Endothelial cell of hepatic sinusoid (primary cell): ENCODE measurements around the gene PIGK.
"Not testable (repeated sequence)": the region's sequence is repeated elsewhere in the genome, so short reads cannot be mapped to it uniquely, and the experiment has no call there.

Source experiments
- in situ Hi-C: cut with HindIII; loops from 2 replicates; pipeline ENCODE4 v1.10.0; 2017; ENCODE audit warnings: low sequenced_read_pairs

The PIGK gene

GRCh38 chr1:77219166-77219887, at the start of gene PIGK:
Gene PIGK (minus strand): TSS chr1:77219430. CDS start chr1:77219402, 28 bp downstream.
- in situ Hi-C loops = no loop called here

DNA sequence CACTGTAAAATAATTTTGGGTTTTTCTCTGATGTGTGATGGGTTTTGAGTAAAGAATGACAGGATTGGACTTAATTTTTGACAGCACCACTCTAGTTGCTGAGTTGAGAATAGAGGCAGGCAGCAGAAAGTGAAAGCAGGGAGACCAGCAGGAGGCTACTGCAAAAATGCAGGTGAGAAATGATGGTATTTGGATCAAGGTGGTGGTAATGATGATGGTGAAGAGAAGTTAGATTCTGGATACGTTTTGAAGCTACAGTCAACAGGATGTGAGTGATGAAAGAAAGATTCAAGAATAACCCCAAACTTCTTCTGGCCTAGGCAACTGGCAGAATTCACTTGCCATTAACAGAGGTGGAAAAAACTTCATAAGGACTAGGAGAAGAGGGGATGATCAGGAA, 47.8 kb upstream of the PIGK start:
- in situ Hi-C loops = no loop called here

DNA sequence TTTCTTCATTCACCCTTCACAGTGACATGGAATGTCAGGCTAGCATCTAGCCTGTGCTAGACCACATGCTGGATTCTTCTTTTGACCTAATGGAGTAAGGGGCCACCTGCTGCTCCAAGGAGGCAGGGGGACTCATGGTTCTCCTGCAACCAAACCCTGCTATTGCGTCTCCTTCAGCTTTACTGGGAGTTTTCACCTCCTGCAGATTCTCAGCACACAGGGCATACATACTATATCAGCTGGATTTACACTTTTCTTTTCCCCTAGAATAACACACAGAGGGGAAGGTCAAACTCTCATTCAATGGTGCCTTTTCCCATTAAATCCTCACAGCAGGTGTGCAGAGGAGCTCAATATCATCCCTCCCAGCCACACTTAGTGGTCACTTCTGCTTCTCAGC, 46.0 kb upstream of the PIGK start:
- in situ Hi-C loops = no loop called here

GRCh38 chr1:77263708-77264107, 44.5 kb upstream of the PIGK start:
- in situ Hi-C loops = no loop called here

GRCh38 chr1:77253211-77253610, 34.0 kb upstream of the PIGK start:
- in situ Hi-C loops = no loop called here

- in situ Hi-C loops = no loop called here
Measured at GRCh38 chr1:77250126-77250525, 30.9 kb upstream of the PIGK start.

DNA sequence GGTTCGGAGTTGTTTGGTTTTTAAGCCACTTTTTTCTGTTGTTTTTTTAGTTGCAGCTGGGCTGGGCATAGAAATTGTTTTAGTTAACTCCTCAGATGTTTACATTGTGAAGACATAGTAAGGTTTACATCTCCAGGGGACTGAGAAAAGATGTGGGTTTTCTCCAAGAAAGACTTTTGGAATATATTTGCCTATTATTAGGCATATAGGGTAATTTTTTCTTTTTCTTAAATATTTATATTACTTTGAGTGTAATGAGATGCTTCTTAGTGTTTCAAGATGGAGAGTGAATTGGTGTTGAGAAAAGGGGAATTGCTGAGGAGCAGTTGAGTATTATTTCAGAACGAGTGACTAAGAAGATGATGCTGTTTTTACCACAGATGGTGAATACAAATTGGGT, 26.6 kb upstream of the PIGK start:
- in situ Hi-C loops = no loop called here

DNA sequence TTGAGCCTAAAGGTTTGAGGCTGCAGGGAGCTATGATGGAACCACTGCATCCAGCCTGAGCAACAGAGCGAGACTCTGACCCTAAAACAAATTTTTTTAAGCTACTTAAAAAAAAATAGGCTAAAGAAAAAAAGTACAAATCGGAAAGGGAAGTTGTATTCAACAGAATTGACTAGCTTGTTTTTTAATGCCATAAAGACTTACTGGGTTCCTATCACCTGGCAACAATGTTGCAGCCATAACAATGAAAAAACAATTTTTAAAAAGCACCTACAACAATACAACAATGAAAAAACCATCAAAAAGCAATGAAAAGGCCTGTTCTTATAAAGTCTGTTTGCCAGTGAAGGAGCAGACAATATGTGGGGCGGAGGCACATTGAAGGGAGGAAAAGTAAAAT, 20.1 kb upstream of the PIGK start:
- in situ Hi-C loops = no loop called here

DNA sequence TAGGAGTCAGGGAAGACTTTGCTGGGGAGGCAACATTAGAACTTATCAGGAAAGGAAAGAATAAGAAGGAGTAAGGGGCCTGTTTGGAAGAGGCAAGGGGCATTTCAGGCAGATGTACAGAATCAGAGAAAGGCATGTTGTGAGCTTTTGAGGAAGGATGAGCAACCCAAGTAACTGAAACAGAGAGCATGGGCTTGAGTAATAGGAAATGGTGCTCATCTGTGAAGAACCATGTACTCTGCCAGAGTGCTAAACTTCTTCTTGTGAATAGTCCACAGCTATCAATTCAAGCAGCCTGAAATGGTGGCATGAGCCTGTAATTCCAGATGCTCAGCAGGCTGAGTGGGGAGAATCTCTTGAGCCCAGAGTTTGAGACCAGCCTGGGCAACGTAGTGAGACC, 19.2 kb upstream of the PIGK start:
- in situ Hi-C loops = no loop called here

GRCh38 chr1:77234943-77235342, 15.7 kb upstream of the PIGK start:
- in situ Hi-C loops = no loop called here

- in situ Hi-C loops = no loop called here
Measured at GRCh38 chr1:77234096-77234495, 14.9 kb upstream of the PIGK start.

DNA sequence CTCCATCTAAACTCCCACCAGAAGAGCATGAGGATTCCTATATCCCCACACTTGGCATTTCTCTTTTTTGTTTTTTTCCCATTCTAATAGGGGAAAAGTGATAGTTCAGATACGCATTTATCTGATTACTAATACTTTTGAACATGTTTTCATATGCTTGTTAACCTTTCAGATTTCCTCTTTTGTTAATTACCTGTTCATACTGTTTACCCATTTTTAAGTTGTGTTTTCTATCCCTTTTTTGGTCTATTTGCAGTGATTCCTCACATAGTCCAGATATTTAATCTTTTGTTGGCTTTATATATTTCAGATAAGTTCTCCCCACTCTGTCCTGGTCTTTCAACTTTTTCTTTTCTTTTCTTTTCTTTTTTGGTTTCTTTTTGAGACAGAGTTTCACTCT, 13.6 kb upstream of the PIGK start:
- in situ Hi-C loops = no loop called here

DNA sequence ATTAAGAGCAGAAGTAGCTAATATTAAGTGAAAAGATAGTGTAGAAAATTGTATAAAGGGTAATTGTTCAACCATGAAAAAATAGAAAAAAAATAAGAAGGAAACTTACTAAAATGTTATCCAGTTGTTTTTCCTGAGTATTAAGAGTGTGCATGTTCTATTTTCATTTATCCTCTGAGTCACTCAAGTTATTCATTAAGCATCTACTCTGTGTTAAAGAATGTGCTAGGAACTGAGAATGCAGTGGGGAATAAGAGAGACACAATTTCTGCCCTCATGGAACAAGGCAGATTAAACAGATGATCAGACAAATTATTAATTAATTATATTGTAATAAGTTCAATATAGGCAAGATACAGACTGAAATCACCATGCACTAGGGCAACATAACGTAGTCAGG, 10.8 kb upstream of the PIGK start:
- in situ Hi-C loops = no loop called here

- in situ Hi-C loops = no loop called here
Measured at GRCh38 chr1:77228836-77229235, 9.6 kb upstream of the PIGK start.

GRCh38 chr1:77227381-77227780, 8.2 kb upstream of the PIGK start:
- in situ Hi-C loops = no loop called here

- in situ Hi-C loops = no loop called here
Measured at GRCh38 chr1:77222496-77222895, 3.3 kb upstream of the PIGK start.

- in situ Hi-C loops = no loop called here
Measured at GRCh38 chr1:77220687-77221463, 1.6 kb upstream of the PIGK start.

DNA sequence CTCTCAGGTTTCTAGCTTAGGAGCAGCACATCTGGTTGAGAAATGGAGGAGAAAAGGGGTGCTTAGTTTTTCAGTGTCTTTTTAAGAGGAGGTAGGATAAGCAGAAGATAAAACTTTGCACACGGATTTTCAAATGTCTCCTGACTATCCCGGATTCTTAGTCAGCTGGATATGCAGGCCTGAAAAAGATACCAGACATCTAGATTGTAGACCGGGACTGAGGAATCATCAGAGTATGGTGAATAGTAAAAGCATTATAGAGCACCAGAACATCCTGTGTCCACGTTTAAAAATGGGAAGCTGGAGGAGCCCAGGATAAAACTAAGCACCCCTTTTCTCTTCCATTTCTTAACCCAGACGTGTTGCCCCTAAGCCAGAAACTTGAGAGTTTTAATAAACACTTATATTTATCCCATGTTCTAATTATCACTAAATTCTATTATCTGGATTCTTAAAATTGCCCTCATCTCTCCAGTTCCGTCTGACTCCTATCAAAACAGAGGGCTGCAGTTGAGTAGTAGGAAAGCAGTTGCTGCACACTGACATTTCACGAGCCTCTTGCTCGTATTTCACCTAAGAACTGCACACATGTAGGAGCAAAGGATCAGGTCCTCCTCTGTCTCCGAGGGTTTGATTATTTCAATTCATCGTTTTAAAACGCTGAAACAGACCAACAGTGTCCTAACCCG, 609 bp downstream of the PIGK start:
- in situ Hi-C loops = no loop called here

- in situ Hi-C loops = not testable (repeated sequence)
Measured at GRCh38 chr1:77204043-77204442, 15.2 kb downstream of the PIGK start.

DNA sequence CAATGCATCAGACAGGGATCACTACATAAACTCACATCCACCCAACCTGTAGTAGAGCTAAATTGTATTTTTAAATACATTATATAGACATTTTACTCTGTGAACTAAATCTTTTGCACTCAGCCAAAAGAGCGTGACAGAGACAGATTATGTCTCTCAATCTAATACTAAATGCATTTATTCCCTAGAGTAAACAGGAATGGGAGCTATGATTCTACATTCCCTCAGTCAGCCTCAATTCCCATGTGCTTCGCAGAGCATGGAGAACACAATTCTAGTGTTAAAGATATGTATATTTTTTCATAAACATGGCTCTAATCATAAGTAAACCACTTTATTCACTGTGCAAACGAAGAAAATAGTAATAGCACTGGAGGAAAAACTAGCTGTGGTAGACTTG, 16.5 kb downstream of the PIGK start:
- in situ Hi-C loops = no loop called here

GRCh38 chr1:77200806-77201205, 18.4 kb downstream of the PIGK start:
- in situ Hi-C loops = no loop called here

DNA sequence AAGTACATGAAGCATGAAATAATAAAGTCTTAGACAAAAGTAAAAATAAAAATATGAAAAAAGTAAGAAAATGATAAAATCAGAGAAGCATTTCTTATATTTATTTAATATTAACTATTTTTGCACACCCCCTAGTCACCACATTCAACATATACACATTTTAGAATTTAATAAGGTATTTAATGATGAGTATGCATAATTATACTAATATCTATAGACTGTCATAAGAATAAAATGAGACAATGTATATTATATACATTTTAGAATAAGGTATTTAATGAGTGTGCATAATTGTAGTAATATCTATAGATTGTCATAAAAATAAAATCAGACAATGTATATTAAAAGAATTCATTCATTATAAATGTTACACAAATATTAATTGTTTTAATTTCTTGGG, 18.9 kb downstream of the PIGK start:
- in situ Hi-C loops = no loop called here
